ENCODE results near the gene TAAR8. TPM values are rescaled to one million over a fixed set of nuclear protein-coding genes. Genes with fewer than 3 reads are reported as not detected.

The TAAR8 gene
- polyA plus RNA-seq, 1 of the 3 experiments (the other 2 are of a cell fraction): not detected

DNA sequence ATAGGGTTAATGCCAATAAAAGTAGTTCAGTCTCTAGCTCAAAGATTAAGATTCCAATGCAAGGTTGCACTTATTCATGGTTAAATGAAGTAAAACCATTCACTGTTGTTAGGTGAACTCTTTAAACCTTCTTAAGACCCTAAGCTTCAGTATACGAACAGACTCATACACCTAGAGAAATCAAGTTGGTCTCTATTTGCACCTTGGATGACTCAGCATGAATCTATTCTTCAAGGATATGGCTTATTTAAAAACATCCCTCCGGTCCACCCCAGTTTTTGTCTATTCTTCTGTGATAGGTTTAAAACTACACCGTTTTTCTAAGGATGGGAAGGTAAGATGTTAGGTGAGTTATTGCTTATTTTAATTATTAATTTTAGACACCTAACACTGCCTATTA, 15.3 kb upstream of the TAAR8 start (continued):
- TF ChIP-seq RFX5 (IDR thresholded peaks at IDR 0.05; ENCODE audit: low read length) (no peak), EP300 (IDR thresholded peaks at IDR 0.05; ENCODE audit: borderline replicate concordance in 1 of 2, low read depth in 1 of 2, low read length in 1 of 2) (no peak), NFIC (IDR thresholded peaks at IDR 0.05; ENCODE audit: borderline replicate concordance) (no peak), IRF3 (IDR thresholded peaks at IDR 0.05; ENCODE audit: low read depth, low read length) (no peak)

- WGBS (ENCODE audit: low lambda C conversion rate): 2% methylated on average over 4 of the region's 4 CpGs
- H3K27ac ChIP-seq (ENCODE audit: low read depth in 2 of 2, low read length in 1 of 2): no peak within 1 kb of the TSS
These were observed 14.5 kb upstream of the TAAR8 start, which contains the start of gene TAAR9 for GRCh38 chr6:132537977-132538376. Gene TAAR9 (plus strand): TSS chr6:132538277. CDS start chr6:132538290, 13 bp downstream.

GRCh38 chr6:132544826-132545225, 7.6 kb upstream of the TAAR8 start:
- ChIA-PET POLR2A (no interaction called here), CTCF (interaction anchor here (1.5 to 2.7 kb wide), 2 partner anchors 15 to 265 kb away, joined by 7 to 22 read pairs; no protein-coding TSS in a partner anchor)
- Histone ChIP-seq H2AFZ (ENCODE audit: low read depth) (no peak overlapping the region), H3F3A (replicated peaks; ENCODE audit: insufficient read depth) (no peaks in the 10 kb centered on the region), H3K4me2 (no peak overlapping the region), H3K9me3 (no peaks in the 10 kb centered on the region), H3K9me2 (no peaks in the 10 kb centered on the region), H3K27ac (ENCODE audit: low read depth in 2 of 2, low read length in 1 of 2) (no peak overlapping the region), H3K36me3 (replicated peaks in 1 of 2; ENCODE audit: control insufficient read depth in 1 of 2, insufficient read depth in 2 of 2, low read length in 1 of 2) (no peaks in the 10 kb centered on the region), H3K27me3 (ENCODE audit: insufficient read depth) (peaks cover 29% of the 10 kb centered on the region), H3K4me1 (ENCODE audit: control insufficient read depth in 1 of 2, insufficient read depth in 2 of 2, low read depth in 1 of 2, low read length in 1 of 2) (no peaks in the 10 kb centered on the region), H3K79me2 (ENCODE audit: insufficient read depth) (no peaks in the 10 kb centered on the region), H4K20me1 (ENCODE audit: insufficient read depth) (no peaks in the 10 kb centered on the region), H3K9ac (no peak overlapping the region), H3K4me3 (ENCODE audit: low read depth in 2 of 2, low read length in 1 of 2) (no peak overlapping the region)
- DNase-seq: no peak
- TF ChIP-seq NRF1 (IDR thresholded peaks at IDR 0.05; ENCODE audit: low read depth, low read length): no peak
- no peak for TF ChIP-seq RAD21 (IDR thresholded peaks at IDR 0.05; ENCODE audit: low read length)
- no peak for TF ChIP-seq YY1 (IDR thresholded peaks at IDR 0.05; ENCODE audit: low read depth)
- no peak for TF ChIP-seq SMC3 (IDR thresholded peaks at IDR 0.05; ENCODE audit: low read depth, low read length)
- TF ChIP-seq TEAD4 (IDR thresholded peaks at IDR 0.05; ENCODE audit: borderline replicate concordance, insufficient read depth): no peak

More at GRCh38 chr6:132537977-132538376, 14.5 kb upstream of the TAAR8 start, which contains the start of gene TAAR9:
- no peak for DNase-seq
- ChIA-PET CTCF (interaction anchor here (1.6 to 4.0 kb wide), 3 partner anchors 8 to 260 kb away, joined by 4 to 33 read pairs (median 7); partner anchors contain the start of gene SLC18B1), POLR2A (no interaction called here)
- Histone ChIP-seq H3K79me2 (ENCODE audit: insufficient read depth) (no peaks in the 10 kb centered on the region), H3K9me3 (no peaks in the 10 kb centered on the region), H3K4me1 (ENCODE audit: control insufficient read depth in 1 of 2, insufficient read depth in 2 of 2, low read depth in 1 of 2, low read length in 1 of 2) (no peaks in the 10 kb centered on the region), H3K4me2 (no peak within 1 kb of the TSS), H4K20me1 (ENCODE audit: insufficient read depth) (no peaks in the 10 kb centered on the region), H3K36me3 (replicated peaks in 1 of 2; ENCODE audit: control insufficient read depth in 1 of 2, insufficient read depth in 2 of 2, low read length in 1 of 2) (no peaks in the 10 kb centered on the region), H3K9ac (no peak within 1 kb of the TSS), H3F3A (replicated peaks; ENCODE audit: insufficient read depth) (no peaks in the 10 kb centered on the region), H3K27me3 (ENCODE audit: insufficient read depth) (peaks cover 21% of the 10 kb centered on the region), H3K9me2 (no peaks in the 10 kb centered on the region), H3K4me3 (ENCODE audit: low read depth in 2 of 2, low read length in 1 of 2) (no peak within 1 kb of the TSS), H2AFZ (ENCODE audit: low read depth) (no peak within 1 kb of the TSS)
- TF ChIP-seq TAF1 (IDR thresholded peaks at IDR 0.05; ENCODE audit: borderline replicate concordance, low read depth, low read length) (no peak), NFIC (IDR thresholded peaks at IDR 0.05; ENCODE audit: borderline replicate concordance) (no peak), MXI1 (IDR thresholded peaks at IDR 0.05; ENCODE audit: low read depth, low read length) (no peak), FOXM1 (IDR thresholded peaks at IDR 0.05; ENCODE audit: low read depth) (no peak), IRF3 (IDR thresholded peaks at IDR 0.05; ENCODE audit: low read depth, low read length) (no peak), FOXJ3 (CRISPR knock-in tag; IDR thresholded peaks at IDR 0.05) (no peak)

Measured in SK-N-SH (cell line).